Fibroblast of skin of right biceps (primary cell): ENCODE results near the gene PLEKHA6.
A peak's percentile ranks its signal among the peaks of the same experiment; 100 is the strongest.

ENCODE experiments used
- DNase-seq: peaks from one replicate; pipeline ENCODE4 v3.0.0-alpha.2; 2013

Gene PLEKHA6

DNA sequence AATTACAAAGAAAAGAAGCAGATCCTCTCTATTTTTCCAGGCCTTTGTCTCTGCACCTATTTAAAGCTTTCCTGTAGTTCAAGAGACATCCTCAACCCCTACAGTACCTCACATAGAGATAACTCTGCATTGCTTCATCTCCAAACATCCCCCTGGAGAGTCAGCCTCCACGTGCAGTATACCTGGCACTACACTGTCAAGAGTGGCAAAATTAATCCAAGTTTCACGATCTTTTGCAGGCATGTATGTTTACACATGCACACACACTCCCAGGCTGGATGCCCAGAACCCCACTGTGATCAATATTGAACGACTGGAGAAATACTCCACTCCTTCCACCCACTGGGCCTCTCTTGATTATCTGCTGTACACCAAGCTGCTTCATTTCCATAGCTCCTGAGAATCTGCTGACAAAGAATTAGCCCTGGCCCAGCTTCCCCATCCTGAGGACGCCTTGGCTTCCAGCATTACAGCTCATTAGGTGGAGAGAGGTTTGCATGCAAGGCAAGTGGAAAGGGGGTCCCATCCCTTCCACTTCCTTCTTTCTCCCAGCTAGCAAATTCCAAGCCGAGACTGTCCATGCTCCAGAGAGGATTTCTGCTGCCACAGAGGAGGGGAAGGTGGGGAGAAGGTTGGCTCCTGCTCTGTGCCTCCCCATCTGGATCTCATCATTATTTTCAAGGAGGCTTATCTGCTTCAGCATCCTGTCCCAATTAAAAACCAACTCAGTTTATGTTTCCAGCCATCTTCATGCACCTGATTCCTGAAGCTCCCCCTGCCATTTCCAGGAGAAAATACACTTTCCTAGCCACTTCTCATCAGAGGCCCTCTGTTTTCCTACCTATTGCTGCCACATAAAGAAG lies 79.4 kb downstream of the PLEKHA6 start:
- DNase-seq = no peak

GRCh38 chr1:204278958-204279357 lies 80.8 kb downstream of the PLEKHA6 start:
- DNase-seq = no peak

- DNase-seq = no peak
These were observed 81.5 kb downstream of the PLEKHA6 start for GRCh38 chr1:204278251-204278650.

DNA sequence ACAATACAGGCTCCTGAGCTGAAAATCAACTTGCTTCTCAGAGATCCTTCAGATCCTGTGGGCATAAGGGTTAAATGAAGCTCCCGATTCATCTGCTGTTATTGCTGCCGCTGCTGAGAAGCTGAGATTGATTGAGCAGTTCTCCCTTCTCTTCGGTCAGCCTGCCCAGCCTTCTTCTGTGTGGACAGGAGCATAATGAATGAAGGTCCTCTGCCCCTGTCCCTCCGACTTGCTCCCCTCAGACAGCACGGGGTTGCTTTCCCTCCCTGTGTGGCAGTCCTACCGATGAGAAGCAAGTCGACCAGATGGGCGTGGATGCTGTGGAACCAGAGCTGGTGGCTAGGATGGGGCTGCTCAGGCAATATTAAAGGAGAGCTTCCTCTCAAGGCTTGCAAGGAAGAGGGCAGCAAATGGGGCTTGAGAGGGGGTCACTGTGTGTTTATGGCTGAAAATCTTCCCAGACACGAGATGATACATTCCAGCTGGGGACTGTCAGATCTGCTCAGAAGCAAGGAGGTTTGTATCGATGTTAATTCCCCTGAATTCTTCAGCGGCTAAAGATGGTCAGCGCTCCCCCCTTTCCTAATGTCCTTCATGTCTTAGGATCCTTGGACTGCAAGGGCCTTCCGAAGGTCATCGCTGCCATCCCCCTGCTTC lies 82.0 kb downstream of the PLEKHA6 start:
- no peak for DNase-seq

GRCh38 chr1:204275695-204276370 lies 83.9 kb downstream of the PLEKHA6 start:
- no peak for DNase-seq

- DNase-seq = peak; percentile 37
These were observed 85.3 kb downstream of the PLEKHA6 start for GRCh38 chr1:204274446-204274845.

DNA sequence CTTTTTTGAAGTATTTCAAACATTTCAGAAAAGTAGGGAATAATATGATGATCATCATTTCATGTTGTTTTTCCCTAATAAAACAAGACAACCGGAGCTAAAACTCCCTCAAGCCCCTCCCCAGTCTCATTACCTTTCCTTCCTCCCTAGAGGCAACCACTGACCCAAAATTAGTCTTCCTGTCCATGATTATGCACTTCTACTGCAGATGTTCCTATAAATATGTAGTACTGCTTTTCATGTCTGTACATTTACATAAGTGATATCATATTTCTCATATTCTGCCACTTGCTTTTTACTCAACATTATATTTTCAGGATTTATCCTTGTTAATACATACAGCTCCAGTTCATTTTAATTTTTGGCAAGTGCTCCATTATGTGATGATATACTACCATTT lies 87.2 kb downstream of the PLEKHA6 start:
- no peak for DNase-seq

DNA sequence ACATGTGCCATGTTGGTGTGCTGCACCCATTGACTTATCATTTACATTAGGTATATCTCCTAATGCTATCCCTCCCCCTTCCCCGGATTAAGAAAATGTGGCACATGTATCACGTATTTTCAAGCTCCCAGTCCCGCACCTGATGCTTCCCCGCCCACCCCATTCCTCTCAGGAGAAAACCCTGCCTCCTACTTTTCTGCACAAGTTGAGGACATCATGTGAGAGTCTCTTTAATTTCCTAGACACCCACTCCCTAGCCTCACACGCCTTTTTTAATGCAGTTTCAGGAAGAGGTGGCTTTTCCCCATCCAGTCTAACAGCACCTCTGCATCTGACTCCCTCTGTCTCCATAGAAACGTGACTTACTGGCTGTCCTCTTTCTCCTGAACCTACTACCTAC lies 87.8 kb downstream of the PLEKHA6 start:
- no peak for DNase-seq

GRCh38 chr1:204268101-204268500 lies 91.6 kb downstream of the PLEKHA6 start:
- no peak for DNase-seq

DNA sequence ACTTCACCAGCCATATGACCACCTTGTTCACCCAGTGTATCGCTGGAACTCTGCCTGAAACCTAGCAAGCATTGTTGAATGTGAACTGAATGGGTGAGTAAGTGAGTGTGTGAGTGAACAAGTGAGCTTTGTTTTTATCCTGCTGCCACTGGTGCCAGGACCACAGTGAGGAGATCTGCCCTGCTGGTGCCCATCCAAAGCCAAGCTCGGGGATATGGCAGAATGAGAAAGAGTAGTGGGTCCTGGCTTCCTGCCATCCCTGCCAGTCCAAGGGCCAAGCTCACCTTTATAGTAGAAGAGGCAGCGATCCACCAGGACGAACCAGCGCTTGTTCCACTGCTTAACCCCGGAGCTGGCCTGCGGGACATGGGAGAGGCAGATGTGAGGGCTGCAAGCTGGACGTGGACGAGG lies 92.5 kb downstream of the PLEKHA6 start:
- DNase-seq = no peak

DNA sequence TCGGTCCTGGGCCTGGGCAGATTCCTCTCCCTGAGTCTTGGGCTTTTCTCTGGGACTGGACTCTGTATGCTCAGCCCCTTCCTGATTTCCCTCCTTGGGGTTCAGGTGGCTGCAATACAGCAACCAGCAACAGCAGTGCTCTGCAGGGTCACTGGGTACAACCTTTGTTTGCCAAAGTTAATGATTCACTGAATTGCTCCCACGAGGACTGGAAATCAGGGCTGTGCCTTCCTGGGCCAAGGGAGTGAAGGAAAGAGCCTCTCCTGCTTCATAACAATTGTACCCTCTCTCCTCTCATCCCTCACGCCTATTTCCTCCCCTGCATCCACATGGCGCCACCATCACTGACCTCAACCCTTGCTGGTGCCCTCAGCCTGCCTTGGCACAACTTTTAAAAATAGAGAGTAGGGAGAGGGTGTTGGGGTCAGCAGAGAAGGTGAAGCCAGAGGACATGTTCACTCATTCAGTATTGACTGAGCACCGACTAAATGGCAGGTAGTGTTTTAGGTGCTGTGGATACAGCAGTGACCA lies 93.2 kb downstream of the PLEKHA6 start:
- DNase-seq = no peak

DNA sequence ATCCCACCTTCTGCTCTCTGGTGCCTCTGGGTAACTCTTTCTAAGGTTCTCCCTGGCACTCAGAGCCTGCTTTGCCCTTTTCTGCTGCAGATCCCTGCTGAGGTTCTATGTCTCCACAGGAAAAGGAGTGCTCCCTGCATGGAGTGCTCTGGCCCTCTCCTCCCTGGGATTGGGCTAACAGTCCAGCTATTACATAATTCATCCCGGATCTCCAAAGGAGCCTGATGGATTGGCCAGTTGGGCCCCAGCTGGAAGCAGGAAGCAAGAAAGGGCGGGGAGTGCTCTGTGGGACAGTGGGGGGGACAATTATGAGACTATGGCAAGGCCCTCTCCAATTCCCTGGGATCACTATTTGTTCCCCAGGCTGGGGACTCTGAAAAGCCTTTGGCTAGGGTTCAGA lies 94.1 kb downstream of the PLEKHA6 start:
- no peak for DNase-seq

DNA sequence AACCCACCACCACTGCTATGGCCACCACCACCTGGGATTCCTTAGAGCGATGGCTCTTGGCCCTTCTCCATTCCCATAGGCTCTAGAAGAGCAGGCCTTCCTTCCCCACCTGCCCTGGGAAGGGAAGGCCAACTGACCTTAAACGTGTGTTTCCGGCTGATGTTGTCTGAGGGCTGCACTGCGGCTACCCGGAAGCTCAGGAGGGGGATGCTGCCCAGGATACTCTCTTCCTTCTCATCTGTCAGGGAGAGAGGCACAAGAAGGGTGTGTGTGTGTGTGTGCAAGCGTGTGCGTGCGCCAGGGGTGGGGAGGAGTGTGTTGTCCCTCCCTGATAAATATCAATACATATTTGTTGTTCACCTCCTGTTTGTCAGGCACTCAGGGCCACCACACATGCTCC lies 94.9 kb downstream of the PLEKHA6 start:
- no peak for DNase-seq

DNA sequence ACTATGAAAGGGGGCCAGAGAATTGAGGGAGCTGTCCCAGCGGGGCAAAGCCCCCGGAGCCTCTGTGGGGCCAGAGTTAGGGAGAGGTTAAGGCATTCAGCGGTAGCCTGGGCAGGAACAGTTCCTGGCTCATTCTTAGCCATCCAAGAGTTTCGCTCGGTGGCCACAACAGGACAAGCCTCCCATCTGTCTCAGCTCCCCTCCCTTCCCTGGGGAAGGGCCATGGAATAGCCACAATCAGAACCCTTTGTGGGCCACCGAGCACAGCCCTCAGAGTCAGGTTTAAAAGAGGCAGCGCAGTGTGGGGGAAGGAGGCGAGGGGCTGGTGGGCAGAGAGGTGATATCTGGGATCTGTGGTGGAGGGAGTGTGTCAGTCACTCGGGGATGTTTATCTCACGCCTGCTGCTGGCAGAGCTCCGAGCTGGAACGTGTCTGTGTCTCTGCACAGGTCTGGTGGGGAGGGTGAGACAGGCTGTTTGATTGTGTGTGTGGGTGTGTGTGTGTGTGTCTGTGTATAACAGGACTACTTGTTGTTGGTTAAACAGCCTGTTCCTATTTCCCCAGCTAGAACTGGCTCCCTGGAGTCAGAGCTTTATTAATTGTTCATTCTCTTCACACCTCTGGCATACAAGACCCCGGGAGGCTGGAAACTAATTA lies 96.3 kb downstream of the PLEKHA6 start:
- no peak for DNase-seq

DNA sequence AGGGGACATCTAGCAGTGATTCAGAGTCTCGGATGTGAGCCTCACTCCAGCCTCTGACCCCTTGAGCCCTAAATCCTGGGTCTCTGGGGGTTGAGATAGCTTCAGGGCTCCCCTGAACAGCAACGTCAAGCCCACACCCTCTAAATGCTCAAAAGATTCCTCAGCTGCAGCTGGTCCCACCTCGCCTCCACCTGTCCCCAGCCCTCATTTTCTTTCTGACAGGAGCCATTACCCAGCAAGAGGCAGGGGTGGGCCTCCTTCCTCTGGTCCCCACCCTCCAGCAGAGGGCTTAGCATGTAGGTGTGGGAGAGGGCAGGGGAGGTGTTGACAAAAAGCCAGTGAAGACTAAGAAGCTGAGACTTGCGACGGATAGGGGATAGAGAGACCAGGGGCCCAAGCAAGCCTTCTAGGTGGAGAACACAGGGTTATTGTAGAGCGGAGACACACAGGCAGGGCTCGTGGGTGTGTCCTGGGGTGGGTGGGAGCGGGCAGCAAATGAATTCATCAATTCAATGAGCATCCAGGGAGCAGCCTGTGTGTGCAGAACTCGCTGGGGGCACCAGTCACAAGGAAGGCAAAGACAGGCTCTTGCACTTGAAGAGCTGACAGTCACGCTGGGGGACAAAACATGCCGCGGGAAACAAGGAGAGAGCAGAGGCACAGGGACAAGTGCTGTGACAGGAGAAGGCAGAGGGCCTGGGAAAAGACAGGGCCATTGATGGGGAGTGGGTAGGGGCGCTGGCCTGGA lies 97.0 kb downstream of the PLEKHA6 start:
- DNase-seq = no peak

DNA sequence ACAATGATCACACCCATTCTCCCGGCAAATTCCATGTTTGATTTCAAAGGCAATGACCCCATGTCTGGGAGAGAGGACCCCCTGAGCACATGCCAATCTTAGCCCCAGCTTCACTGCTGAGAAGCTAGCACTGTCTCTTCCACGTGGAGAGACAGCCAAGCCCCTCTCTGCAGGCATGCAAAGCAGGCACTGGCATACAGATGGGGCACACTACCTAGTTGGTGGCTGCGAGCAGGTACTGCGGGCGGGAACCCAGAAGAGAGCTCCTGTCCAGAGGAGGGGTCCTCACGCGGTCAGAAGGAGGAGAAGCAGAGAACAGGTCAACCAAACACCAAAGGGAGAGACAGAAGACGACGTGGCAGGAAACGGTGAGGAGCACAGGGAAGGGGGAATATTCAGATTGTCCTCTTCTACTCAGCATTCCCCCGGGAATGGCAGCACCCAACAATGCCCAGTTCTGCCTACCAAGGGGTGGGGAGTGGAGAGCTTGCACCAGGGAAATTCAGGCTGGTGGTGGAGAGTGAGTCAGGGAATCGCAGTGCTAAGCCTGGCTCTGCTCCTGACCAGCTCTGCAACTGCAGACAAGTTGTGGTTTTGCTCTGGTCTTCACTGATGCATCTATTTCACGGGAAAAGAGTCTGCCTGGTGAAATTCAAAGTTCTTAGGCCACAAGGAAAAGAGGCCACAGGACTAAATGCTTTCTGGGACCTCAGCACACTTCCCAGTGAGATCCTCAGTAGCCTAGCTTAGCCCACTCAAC lies 97.8 kb downstream of the PLEKHA6 start:
- peak; percentile 40 for DNase-seq

DNA sequence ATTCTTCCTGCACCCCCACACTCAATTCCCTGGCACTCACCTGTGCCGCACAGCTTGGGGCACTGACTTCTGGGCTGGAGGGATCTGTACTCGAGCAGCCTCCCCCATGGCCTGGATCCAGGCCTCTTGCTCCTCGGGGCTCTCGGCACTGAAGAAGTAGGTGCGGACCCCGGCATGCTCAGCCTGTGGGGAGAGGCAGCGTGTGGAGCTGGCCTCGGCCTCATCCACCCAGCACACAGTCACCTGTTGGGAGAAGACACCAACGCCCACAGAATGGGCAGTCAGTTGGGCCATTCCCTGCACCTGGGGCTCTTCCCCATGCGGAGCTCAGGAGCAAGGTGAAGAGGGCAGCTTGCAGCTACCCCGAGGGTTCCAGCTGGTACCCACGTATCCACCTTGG lies 98.5 kb downstream of the PLEKHA6 start:
- DNase-seq = no peak

- no peak for DNase-seq
These were observed 99.0 kb downstream of the PLEKHA6 start for GRCh38 chr1:204260601-204261197.

DNA sequence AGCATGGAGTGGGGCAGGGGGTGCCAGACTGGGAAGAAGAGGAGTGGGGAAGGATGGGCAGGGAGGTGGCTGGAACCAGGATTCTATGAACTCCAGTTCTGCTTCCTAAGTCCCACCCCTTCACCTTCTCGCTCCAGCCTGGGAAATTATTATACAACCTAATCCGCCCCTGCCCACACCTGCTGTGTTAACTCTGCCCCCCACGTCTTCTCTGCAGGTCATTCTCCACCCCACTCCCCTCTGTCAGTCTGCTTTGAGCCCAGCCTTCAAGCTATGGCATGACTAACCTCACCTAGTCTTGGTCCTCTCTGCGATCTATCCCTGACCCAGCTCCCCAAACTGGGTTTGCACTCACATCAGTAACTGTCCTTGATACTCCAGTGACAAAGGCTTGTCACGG lies 99.9 kb downstream of the PLEKHA6 start:
- no peak for DNase-seq

DNA sequence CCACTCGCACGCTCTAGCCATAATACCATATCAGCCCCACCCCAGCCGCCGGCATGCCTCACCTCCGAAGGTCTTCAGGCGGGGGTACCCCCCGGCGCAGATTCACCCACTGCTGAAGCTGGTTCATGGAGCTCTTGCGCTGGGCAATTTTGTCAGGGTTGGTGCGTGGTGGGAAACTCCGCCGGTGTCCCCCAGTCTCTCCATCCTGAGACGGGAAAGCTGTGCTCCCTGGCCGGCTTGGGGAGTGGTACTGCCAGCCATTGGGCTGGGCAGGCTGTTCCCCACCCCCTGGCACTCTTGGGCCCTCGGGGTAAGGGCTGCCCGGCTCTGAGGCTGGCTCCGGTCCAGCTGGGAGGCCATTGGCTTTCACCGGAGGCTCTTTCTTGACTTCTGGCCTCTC lies 100.5 kb downstream of the PLEKHA6 start:
- no peak for DNase-seq
